ENCODE results near the gene ANKEF1.

The ANKEF1 gene

GRCh38 chr20:10090588-10091166, 55.9 kb downstream of the ANKEF1 start:
- no peak for DNase-seq

- no peak for DNase-seq
These were observed 58.4 kb downstream of the ANKEF1 start for GRCh38 chr20:10093087-10093591.

- DNase-seq, result no peak
These were observed 59.9 kb downstream of the ANKEF1 start for GRCh38 chr20:10094566-10095173.

GRCh38 chr20:10096790-10097189, 62.0 kb downstream of the ANKEF1 start:
- DNase-seq, result no peak

- DNase-seq, result no peak
These were observed 70.3 kb downstream of the ANKEF1 start for GRCh38 chr20:10105046-10105445.

Data from KG1 (cell line).